Small intestine (tissue), 7 donors: ENCODE measurements around the gene SLC66A2. TPM values are rescaled to one million over a fixed set of nuclear protein-coding genes. Genes with fewer than 3 reads are reported as not detected.

Source experiments
- DNase-seq, 2 donors: peaks; one replicate each; pipeline versions ENCODE4 v3.0.0 to v3.0.0-alpha.2; 2013
- FAIRE-seq: peaks from 2 replicates; lab custom pipeline; 2012; peaks lifted over from hg19 to GRCh38; lab: Jason Lieb, UNC
- H3K27ac ChIP-seq, 3 donors: one replicate each; pipeline ENCODE4 v1.5.1; 2013; ENCODE audit warnings: low read length in 2 of 3, mild to moderate bottlenecking in 2 of 3, control low read depth in 1 of 3, inconsistent platforms in 1 of 3, low read depth in 1 of 3, moderate library complexity in 1 of 3
- H3K27me3 ChIP-seq, 3 donors: one replicate each; pipeline ENCODE4 v1.6.1; 2013; ENCODE audit warnings: low read length in 3 of 3, inconsistent platforms in 1 of 3; ENCODE audit not compliant: control insufficient read depth in 3 of 3, insufficient read depth in 3 of 3
- H3K36me3 ChIP-seq, 3 donors: one replicate each; pipeline ENCODE4 v1.6.1; 2013; ENCODE audit warnings: low read length in 3 of 3, inconsistent platforms in 1 of 3, low read depth in 1 of 3, mild to moderate bottlenecking in 1 of 3, moderate library complexity in 1 of 3; ENCODE audit not compliant: control insufficient read depth in 3 of 3, insufficient read depth in 2 of 3
- H3K4me1 ChIP-seq, 3 donors: one replicate each; pipeline ENCODE4 v1.6.1; 2013; ENCODE audit warnings: low read length in 2 of 3, inconsistent platforms in 1 of 3, low read depth in 1 of 3, mild to moderate bottlenecking in 1 of 3, moderate library complexity in 1 of 3; ENCODE audit not compliant: control insufficient read depth in 3 of 3, insufficient read depth in 2 of 3
- H3K4me3 ChIP-seq, 3 donors: one replicate each; pipeline ENCODE4 v1.5.1; 2013; ENCODE audit warnings: low read length in 3 of 3, control low read depth in 1 of 3, inconsistent platforms in 1 of 3, low read depth in 1 of 3, mild to moderate bottlenecking in 1 of 3, moderate library complexity in 1 of 3
- H3K9me3 ChIP-seq, 2 donors: one replicate each; pipeline ENCODE4 v1.6.1; 2013; ENCODE audit warnings: low read depth in 1 of 2, low read length in 1 of 2; ENCODE audit not compliant: control insufficient read depth in 2 of 2, insufficient read depth in 1 of 2
- WGBS, 3 donors: extraction: QIAGEN DNeasy Blood & Tissue Kit; methylation state at CpG; one replicate each; pipeline ENCODE4 v1.1.7; 2013; 5-methylcytosine and 5-hydroxymethylcytosine counted together
- polyA plus RNA-seq, 4 donors: library from polyadenylated mRNA; stranded (reverse) in 3 of 4; unstranded in 1 of 4; fragments of 200-250 nt in 3 of 4; fragments of 120-200 nt in 1 of 4; gene quantifications; one replicate each; pipeline versions ENCODE4 v1.2.1 to v1.2.3, GENCODE V29; 2013
- donor health status: healthy with polysubstance abuse.
- donor health status: control.
- donor health status: control.
- donor health status: Bipolar disorder and iron deficiency.
- donor health status: healthy.

SLC66A2 gene
- polyA plus RNA-seq, 4 donors: 15.0 to 30.3 (median 17.8) TPM

DNA sequence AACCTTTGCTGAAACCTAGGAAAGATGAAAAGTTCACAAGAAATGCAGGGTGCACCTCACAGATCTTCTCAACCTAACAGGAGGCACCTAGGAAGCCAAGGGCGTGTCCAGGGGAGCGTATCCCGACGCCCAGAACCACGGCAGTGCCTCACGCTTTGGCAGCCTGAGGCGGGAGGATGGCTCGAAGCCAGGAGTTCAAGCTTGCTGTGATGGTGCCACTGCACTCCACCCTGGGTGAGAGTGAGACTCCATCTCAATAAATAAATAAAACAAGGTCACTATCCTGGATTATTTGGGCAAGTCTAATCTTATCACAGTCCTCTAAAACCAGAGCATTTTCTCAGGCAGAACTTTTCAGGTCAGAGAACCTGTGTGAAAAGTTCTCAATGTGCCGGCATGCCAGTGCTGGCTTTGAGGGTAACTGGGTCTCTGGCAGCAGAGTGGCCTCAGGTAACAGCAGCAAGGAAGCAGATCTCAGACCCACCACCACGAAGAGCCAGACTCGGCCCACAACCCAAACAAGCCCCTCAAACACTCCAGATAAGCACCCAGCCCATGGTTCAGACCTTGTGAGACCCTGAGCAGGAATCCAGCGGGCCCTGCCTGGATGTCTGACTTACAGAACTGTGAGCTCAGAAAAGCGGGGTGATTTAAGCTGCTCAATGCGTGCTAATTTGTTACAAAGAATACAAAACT, 24.7 kb upstream of the SLC66A2 start:
- 56 to 82% (median 63%) methylated on average over 14 of the region's 14 CpGs for WGBS, 3 donors
- H3K27ac ChIP-seq: no peak overlapping the region
- no peak overlapping the region for H3K4me3 ChIP-seq
- no peaks in the 10 kb centered on the region for H3K27me3 ChIP-seq
- no peaks in the 10 kb centered on the region for H3K9me3 ChIP-seq
- H3K4me1 ChIP-seq: no peaks in the 10 kb centered on the region
- peaks cover 0 to 56% (median 3%) of the 10 kb centered on the region in 3 donors for H3K36me3 ChIP-seq
- DNase-seq: peak in 1 of 2 donors; percentile 15
- FAIRE-seq: no peak

DNA sequence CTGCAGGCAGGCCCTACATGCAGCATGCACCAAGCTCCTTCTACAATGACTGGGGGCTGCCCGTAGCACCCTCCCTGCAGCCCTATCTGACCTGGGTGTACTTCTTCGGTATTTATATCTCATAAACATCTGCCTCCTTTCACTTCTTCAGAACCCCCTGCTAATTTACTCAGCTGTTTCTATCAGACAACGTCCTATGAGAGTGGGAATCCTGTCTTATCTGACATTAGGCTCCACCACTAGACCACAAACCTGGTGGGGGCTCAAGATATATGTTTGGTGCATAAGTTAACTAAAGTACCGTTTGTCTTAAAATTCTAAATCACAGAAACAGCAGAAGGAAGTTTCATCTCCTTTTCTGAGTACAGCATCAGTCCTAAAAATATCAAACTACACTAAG, 23.6 kb upstream of the SLC66A2 start:
- H3K36me3 ChIP-seq: peaks cover 0 to 58% (median 3%) of the 10 kb centered on the region in 3 donors
- H3K27ac ChIP-seq: no peak overlapping the region
- H3K4me1 ChIP-seq: no peaks in the 10 kb centered on the region
- no peak for DNase-seq
- whole genome bisulfite sequencing, 3 donors: 82 to 86% (median 83%) methylated on average over 4 of the region's 4 CpGs
- H3K9me3 ChIP-seq: no peaks in the 10 kb centered on the region
- no peak overlapping the region for H3K4me3 ChIP-seq
- H3K27me3 ChIP-seq: no peaks in the 10 kb centered on the region
- no peak for FAIRE-seq

DNA sequence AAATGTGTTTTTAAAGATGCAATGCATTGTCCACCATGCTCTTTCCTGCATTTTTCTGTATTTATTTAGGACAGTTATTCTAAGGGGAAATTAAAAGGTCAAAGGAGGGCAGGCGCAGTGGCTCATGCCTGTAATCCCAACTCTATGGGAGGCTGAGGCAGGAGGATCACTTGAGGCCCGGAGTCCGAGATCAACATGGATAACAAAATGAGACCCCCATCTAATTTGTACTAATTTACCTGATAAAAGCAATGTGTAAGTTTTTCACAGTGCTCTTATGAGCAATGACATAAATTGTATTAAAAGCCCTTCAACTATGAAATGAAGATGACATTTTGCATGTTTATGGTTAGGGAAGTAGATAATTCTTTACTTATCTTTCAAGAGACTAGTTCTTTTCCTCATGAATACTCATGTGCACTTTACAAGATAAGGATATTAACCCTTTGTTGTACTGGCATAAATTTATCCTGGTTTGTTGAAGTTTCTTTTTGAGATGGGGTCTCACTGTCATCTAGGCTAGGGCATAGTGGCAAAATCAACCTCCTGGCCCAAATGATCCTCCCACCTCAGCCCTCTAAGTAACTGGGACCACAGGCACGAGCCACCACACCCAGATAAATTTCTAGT, 22.7 kb upstream of the SLC66A2 start:
- H3K27me3 ChIP-seq: no peaks in the 10 kb centered on the region
- H3K36me3 ChIP-seq: peaks cover 0 to 59% (median 5%) of the 10 kb centered on the region in 3 donors
- no peaks in the 10 kb centered on the region for H3K4me1 ChIP-seq
- no peak overlapping the region for H3K27ac ChIP-seq
- 94 to 98% (median 96%) methylated on average over 4 of the region's 4 CpGs for WGBS, 3 donors
- FAIRE-seq (no peak), DNase-seq (no peak)
- H3K4me3 ChIP-seq: no peak overlapping the region
- H3K9me3 ChIP-seq: no peaks in the 10 kb centered on the region

DNA sequence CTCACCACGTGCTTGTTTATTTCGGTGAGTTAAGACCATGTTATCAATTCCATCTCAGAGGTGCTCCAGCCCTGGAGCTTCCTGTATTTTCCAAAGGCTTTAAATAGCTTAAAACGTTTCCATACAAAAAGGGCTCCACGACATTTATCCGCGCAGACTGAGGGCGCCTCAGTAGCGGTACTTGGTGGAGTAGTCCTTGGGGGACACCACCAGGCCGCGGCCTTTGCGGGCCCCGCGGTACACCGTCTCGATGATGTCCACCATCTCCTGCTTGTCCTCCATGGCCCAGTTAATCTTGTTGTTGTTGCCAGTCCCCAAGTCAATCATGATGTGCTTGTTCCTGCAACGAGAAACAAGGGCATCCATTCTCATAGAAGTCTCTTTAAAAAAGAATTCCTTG, 22.1 kb upstream of the SLC66A2 start:
- WGBS, 3 donors: 93 to 95% (median 93%) methylated on average over 16 of the region's 16 CpGs
- Histone ChIP-seq H3K36me3 (peaks cover 0 to 57% (median 5%) of the 10 kb centered on the region in 3 donors), H3K27ac (no peak overlapping the region), H3K4me3 (no peak overlapping the region), H3K9me3 (no peaks in the 10 kb centered on the region), H3K4me1 (no peaks in the 10 kb centered on the region), H3K27me3 (no peaks in the 10 kb centered on the region)
- no peak for DNase-seq
- no peak for FAIRE-seq

DNA sequence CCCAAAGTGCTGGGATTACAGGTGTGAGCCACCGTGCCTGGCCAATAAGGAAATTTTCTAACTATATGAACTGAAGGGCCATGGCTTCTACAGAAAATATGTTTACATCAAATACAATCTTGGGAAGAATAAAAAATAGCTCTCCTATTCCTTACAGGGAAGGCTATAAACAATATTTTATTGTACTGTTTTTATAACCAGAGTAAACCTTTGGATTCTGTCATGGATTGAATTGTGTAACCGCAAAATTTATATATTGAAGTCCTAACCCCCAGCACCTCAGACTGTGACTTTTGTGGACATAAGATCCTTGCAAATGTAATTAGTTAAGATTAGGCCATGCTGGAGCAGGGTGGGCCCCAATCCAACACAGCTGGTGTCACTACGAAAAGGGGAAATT, 21.3 kb upstream of the SLC66A2 start:
- no peaks in the 10 kb centered on the region for H3K9me3 ChIP-seq
- H3K4me1 ChIP-seq: no peaks in the 10 kb centered on the region
- no peak overlapping the region for H3K4me3 ChIP-seq
- no peaks in the 10 kb centered on the region for H3K27me3 ChIP-seq
- no peak overlapping the region for H3K27ac ChIP-seq
- no peak for FAIRE-seq
- WGBS, 3 donors: 82 to 88% (median 85%) methylated on average over 3 of the region's 3 CpGs
- peaks cover 0 to 63% (median 5%) of the 10 kb centered on the region in 3 donors for H3K36me3 ChIP-seq
- no peak for DNase-seq

DNA sequence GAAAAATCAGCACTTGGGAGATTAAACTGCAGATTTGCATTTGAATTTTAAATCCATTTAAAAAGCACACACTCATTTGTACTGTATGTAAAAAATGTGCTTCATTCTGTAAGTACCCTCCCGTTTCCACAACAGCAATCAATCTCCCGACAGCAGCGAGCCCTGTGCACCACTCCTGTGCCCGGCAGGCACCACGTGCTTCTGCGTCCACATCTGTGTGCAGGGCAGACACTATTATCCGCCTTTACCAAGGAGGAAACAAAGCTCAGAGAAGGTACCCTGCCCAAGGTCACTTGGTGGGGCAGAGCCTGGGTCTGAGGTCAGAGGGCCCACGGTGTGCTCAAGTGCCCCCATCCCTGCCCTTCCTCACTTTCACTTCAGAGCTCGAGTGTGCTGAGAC, 20.5 kb upstream of the SLC66A2 start:
- Histone ChIP-seq H3K4me3 (no peak overlapping the region), H3K9me3 (no peaks in the 10 kb centered on the region), H3K4me1 (no peaks in the 10 kb centered on the region), H3K36me3 (peaks cover 0 to 68% (median 5%) of the 10 kb centered on the region in 3 donors), H3K27ac (no peak overlapping the region), H3K27me3 (no peaks in the 10 kb centered on the region)
- FAIRE-seq (no peak), DNase-seq (no peak)
- WGBS, 3 donors: 90 to 94% (median 91%) methylated on average over 9 of the region's 9 CpGs

DNA sequence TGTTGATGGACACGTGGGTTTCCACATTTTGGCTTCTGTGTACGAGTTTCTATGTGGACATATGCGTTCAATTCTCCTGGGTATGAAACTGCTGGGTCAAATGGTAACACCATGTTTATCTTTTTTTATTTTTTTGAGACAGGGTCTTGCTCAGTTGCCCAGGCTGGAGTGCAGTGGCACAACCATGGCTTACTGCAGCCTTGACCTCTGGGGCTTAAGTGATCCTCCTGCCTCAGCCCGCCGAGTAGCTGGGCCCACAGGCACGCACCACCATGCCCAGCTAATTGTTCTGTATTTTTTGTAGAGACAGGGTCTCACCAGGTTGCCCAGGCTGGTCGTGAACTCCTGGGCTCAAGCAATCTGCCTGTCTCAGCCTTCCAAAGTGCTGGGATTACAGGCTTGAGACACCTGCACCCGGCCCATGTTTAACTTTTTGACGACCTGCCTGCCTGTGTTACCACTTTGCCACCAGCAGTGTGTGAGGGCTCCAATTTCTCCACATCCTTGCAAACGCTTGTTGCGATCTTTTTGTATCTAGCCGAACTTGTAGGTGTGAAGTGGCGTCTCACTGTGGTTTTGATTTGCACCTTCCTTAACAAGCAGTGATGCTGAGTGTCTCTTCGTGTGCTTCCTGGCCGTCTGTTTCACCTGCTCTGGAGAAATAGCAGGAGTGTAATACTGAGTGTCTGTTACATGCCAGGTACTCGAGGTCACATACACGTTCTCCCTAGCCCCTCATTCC, 19.9 kb upstream of the SLC66A2 start:
- no peak for FAIRE-seq
- no peak for DNase-seq
- WGBS, 3 donors: 89 to 90% (median 90%) methylated on average over 17 of the region's 17 CpGs
- no peak overlapping the region for H3K4me3 ChIP-seq
- peaks cover 0 to 68% (median 5%) of the 10 kb centered on the region in 3 donors for H3K36me3 ChIP-seq
- no peaks in the 10 kb centered on the region for H3K9me3 ChIP-seq
- no peaks in the 10 kb centered on the region for H3K27me3 ChIP-seq
- H3K27ac ChIP-seq: no peak overlapping the region
- H3K4me1 ChIP-seq: no peaks in the 10 kb centered on the region

DNA sequence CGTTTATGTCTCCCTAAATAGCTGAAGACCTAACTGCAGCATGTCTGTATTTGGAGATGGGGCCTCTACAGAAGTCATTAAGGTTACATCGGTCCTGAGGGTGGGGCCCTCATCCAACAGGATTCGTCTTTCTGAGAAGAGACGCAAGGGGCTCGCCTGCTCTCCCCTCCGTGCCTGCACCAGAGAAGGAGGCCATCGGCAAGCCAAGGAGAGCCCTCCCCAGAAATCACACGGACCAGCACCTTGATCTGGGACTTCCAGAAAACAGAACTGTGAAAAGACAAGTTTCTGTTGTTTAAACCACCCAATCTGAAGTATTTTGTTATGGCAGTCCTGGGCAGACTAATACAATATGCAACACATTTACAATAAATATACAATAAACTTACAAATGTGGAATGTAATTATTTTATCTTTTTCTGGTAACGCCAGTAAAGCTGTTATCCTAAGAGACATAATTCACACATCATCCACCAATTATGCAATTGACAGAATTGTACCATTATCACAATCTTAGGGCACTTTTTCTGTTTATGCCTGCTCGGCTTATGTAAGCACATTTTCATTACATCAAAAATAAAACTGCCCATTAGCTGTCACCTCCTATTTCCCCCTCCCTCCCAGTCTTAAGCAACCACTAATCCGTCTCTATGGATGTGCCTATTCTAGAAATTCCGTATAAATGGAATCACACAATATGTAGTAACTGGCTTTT, 19.1 kb upstream of the SLC66A2 start:
- WGBS, 3 donors: 86 to 88% (median 86%) methylated on average over 12 of the region's 12 CpGs
- no peak for FAIRE-seq
- H3K36me3 ChIP-seq: peaks cover 0 to 63% (median 5%) of the 10 kb centered on the region in 3 donors

More for the DNA sequence above, 19.1 kb upstream of the SLC66A2 start:
- H3K4me1 ChIP-seq: peaks cover 0 to under 1% (median 0%) of the 10 kb centered on the region in 3 donors
- H3K27ac ChIP-seq: no peak overlapping the region
- H3K27me3 ChIP-seq: no peaks in the 10 kb centered on the region
- H3K9me3 ChIP-seq: no peaks in the 10 kb centered on the region
- no peak overlapping the region for H3K4me3 ChIP-seq
- DNase-seq: no peak
